ENCODE measurements around the gene XDH.

XDH gene

GRCh38 chr2:31327505-31327904 lies 87.0 kb downstream of the XDH start:
- no peak for FAIRE-seq

GRCh38 chr2:31324016-31324633 lies 90.4 kb downstream of the XDH start:
- peak; percentile 93 for FAIRE-seq

- FAIRE-seq: no peak
Measured at GRCh38 chr2:31322371-31322770, 92.2 kb downstream of the XDH start.

GRCh38 chr2:31319406-31320175 lies 95.0 kb downstream of the XDH start:
- no peak for FAIRE-seq

- FAIRE-seq: no peak
Measured at GRCh38 chr2:31318361-31319336, 95.9 kb downstream of the XDH start.

GRCh38 chr2:31317396-31317795 lies 97.1 kb downstream of the XDH start:
- no peak for FAIRE-seq

GRCh38 chr2:31314761-31315160 lies 99.8 kb downstream of the XDH start:
- no peak for FAIRE-seq

- no peak for FAIRE-seq
Measured at GRCh38 chr2:31312898-31313297, 101.6 kb downstream of the XDH start.

- FAIRE-seq: no peak
Measured at GRCh38 chr2:31304816-31305215, 109.7 kb downstream of the XDH start.

GRCh38 chr2:31302940-31303563 lies 111.5 kb downstream of the XDH start:
- FAIRE-seq: no peak

GRCh38 chr2:31300309-31300708 lies 114.2 kb downstream of the XDH start:
- FAIRE-seq: no peak

- FAIRE-seq: no peak
Measured at GRCh38 chr2:31299547-31299946, 115.0 kb downstream of the XDH start.

GRCh38 chr2:31297751-31298150 lies 116.8 kb downstream of the XDH start:
- no peak for FAIRE-seq

GRCh38 chr2:31296641-31297287 lies 117.8 kb downstream of the XDH start:
- FAIRE-seq: no peak

- no peak for FAIRE-seq
Measured at GRCh38 chr2:31294196-31294595, 120.3 kb downstream of the XDH start.

- FAIRE-seq: no peak
Measured at GRCh38 chr2:31287654-31288053, 126.9 kb downstream of the XDH start.

- no peak for FAIRE-seq
Measured at GRCh38 chr2:31286961-31287550, 127.5 kb downstream of the XDH start.

GRCh38 chr2:31286230-31286629 lies 128.3 kb downstream of the XDH start:
- FAIRE-seq: no peak
